CD4-positive, alpha-beta T cell treated with Interferon alpha-2 for 1 hour (primary cell): ENCODE results near the gene KCNJ12.
"Not testable (repeated sequence)": the region's sequence is repeated elsewhere in the genome, so short reads cannot be mapped to it uniquely, and the experiment has no call there.

Experiments used
- DNase-seq, 2 donors: peaks; one replicate each; pipeline ENCODE4 v3.0.0-alpha.2; 2020 to 2022

The KCNJ12 gene

DNA sequence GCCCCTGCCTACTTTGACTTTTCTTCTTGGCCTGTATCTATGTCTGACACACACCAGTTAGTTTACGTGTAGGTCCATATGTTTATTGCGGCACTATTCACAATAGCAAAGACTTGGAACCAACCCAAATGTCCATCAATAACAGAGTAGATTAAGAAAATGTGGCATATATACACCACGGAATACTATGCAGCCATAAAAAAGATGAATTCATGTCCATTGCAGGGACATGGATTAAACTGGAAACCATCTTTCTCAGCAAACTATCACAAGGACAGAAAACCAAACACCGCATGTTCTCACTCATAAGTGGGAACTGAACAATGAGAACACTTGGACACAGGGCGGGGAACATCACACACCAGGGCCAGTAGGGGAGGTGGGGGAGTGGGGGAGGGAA, 80.3 kb downstream of the KCNJ12 start:
- not testable (repeated sequence) for DNase-seq

DNA sequence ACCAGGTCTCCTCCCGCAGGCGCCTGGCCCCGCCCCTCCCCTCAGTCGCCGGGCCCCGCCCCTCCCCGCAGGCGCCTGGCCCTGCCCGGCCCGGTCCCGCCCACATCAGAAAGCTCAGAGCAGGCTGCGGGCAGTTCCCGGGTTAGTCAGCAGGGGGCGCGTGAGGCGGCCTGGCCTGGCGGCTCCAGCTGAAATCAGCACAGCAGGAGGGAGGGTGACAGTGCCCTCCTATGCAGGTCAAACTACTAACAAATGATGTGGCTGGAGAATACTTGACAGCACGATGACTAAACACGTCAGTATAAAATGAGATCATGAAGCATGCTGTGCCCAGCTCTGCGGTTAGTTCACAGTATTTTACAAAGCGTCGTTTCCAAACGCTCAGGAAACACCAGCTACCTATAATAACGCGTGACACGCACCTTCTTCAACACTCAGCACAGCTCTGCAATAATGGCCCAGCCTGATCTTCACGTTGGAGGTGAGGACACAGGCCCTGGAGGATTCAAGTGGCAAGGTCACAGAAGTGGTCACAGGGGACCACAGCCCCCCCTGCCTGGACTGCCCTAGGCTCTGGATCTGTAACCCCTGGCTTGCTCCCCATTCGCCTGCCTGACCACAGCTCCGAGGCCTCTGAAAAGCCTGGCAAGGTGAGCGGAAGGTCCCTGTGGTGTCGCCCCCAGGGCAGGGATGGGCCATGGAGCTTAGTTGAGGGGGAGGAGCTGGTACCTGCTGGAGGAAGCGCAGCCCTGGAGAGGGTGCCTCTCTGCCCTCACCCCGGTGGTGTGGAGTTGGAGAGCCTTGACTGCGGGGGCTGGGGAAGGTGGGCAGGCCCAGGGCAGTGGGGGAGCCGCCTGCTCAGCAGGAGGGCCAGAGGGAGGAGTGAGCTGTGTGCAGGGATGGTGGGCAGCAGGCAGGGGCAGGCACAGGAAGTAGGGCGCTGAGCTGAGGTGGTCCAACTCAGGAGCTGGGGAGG, 81.2 kb downstream of the KCNJ12 start:
- DNase-seq: peak; percentile 88 to 92

DNA sequence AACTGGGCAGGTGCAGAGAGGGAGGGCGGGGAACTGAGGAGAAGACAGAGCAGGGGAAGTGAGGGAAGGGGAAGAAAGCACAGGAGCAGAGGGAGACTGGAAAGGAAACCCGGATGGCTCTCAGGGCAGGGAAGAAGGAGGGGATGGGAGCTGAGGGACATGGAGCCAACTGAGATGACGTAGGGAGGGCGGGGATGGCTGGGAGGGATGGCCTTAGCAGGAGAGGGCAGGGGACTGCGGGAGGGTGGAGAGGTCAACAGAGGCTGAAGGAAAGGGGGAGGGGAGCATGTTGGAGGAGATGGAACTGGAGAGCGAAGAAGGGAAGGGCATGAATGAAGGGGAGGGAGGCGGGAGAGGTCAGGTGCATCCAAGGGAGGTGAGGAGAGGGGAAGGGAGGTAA, 81.9 kb downstream of the KCNJ12 start:
- DNase-seq: no peak

DNA sequence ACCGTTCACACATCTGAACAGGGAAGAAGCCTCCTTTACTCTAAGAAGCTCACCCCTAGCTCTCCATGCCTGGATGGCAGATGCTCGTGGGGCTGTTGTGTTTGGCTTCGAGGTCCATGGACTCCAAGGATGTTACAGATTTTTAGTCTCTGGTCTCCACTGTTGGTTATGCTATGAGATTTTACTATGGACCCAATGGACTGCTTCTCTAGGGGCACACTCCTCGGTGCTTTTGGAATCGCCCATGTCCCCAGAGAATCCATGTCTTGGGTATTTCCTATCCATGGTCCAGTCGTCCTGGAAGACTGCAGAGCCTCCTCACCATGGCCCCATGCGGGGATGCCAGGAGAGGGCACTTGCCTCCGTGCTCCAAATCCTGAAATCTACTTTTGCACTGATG, 83.4 kb downstream of the KCNJ12 start:
- no peak for DNase-seq

DNA sequence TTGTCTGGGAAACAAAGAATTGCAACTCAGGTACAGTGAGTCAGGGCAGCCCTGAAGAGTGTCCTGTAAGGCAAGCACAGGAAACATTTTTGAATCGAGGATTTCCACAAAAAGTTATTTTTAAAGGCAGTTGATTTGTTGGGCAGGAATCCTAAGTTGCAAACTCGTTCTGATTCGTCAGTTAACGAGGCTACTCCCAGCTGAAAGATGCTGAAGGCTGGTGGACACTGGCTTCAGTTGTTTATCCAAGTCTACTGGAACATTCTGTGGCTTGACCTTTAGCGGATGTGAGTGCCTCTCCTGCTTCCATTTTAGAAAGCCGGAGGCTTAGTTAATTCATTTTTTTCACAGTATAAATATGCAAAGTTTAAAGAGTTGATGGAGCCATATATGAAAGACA, 84.2 kb downstream of the KCNJ12 start:
- no peak for DNase-seq

DNA sequence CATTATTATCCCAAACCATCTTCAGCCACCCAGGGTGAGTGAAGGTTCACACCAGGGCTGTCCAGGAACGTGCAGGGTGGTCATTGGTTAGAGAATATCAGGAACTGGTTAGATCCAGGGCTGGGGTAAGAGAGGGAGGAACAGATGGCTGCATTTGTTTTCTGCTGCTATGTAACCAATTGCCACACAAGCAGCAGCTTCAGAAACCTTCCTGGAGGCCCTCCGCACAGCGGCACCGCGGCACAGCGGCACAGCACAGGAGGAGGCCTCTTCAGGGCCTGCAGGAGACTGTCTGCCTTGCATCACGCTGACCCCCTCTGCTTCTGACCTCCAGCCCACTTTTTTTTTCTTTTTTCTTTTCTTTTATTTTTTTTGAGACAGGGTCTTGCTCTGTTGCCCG, 86.1 kb downstream of the KCNJ12 start:
- no peak for DNase-seq

DNA sequence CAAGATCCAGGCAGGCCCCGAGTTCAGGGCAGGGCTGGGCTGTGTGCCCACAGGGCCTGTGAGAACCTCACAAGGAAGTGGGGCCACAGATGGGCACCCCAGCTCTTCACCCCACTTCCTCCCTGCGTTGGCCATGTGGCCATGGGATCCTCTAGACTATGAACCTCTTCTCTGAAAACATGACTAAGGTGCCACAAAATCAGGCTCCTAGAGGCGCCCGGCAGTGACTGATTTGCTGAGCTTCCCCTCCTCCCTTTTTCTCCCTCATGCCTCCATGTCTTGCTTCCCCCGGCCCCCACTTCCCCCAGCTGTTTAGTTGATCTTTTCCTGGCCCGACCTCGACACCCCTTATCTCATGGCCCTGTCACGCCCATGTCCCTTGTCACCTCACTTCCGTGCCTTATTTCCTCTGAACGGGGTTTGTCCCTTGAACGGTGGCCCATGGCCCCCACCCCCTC, 87.1 kb downstream of the KCNJ12 start:
- peak in 1 of 2 donors; percentile 11 for DNase-seq

DNA sequence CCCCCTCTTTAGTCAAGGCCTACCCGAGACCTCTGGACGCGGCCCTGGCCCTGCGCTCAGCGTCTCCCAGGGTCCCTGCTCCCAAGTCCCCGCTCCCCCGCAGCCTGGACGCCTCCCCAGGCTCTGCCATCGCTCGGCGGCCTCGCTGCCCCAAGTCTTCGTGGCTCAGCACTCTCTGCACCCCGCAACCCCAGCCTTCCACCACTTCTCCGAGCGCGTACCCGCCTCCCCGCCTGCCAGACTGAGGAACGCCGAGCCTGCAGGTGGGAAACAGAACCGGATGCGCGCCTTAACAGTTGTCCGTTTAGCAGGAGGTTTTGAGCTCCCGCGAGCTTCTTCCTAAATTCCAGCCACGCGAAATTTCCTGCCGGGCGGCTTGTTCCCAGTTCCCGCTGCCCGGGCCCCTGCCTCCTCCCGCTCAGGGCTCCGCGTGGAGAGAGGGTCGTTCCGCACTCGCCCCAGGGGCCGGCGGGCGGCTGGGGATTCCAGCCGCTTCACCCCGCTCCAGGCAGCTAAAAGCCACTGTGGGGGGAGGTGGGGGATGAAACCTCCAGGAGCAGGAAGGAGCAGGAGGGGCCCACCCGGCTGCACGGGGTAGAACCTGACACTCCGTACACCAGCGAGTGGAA, 87.7 kb downstream of the KCNJ12 start:
- no peak for DNase-seq

DNA sequence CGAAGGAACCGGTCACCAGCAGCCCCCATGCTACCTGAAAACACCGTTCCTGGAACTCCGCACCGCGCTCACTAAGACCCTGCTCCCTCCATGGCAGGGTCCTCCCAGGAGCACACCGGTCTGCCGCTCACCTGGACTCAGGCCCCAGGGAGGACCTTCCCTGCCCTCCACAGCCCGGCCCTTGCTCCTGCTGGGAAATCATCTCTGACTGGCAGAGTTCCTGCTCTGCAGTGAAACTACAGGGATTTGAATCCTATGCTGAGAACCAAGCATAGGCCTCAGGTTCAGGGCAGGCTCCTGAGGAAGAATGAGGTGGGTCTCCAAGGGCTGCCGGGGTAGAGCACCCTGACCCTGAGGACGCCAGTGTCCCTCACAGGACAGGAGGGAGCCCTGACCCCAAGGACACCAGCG, 88.5 kb downstream of the KCNJ12 start:
- no peak for DNase-seq

DNA sequence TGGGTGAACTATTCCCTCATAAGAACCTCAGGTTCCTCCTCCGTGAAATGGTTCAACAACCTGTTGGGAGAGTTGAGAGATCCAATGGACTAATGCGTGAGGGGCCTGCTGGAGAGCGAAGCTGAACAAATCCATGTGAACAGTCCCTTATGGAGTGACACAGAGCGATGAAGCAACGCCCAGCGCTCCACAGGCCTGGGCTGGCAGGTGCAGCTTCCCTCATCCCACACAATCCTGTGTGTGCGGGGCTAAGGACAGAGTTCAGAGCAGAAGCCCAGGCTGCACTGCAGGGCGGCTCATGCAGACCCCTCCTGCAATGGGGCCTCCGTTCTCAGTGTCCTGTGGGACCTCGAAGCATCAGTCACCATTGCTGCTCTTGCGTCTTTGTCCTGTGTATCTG, 90.4 kb downstream of the KCNJ12 start:
- no peak for DNase-seq

DNA sequence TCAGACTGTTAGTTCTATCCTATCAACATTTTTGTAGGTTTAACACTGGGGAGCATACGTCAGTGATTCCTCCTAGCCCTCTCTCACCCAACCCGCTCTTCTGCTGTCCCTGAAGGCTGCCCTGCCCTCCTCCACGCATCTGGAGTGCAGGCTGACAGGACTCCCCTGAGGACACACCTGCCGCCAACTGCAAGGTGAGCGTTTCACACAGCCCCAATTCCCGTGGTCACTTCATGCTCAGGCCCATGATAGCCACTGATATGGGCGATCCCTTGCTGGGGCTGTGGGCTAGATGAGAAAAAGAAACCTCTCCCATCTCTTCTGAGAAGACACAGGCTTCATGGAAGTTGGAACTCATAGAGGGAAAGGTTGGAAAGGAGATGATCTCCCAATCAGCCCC, 91.0 kb downstream of the KCNJ12 start:
- no peak for DNase-seq

DNA sequence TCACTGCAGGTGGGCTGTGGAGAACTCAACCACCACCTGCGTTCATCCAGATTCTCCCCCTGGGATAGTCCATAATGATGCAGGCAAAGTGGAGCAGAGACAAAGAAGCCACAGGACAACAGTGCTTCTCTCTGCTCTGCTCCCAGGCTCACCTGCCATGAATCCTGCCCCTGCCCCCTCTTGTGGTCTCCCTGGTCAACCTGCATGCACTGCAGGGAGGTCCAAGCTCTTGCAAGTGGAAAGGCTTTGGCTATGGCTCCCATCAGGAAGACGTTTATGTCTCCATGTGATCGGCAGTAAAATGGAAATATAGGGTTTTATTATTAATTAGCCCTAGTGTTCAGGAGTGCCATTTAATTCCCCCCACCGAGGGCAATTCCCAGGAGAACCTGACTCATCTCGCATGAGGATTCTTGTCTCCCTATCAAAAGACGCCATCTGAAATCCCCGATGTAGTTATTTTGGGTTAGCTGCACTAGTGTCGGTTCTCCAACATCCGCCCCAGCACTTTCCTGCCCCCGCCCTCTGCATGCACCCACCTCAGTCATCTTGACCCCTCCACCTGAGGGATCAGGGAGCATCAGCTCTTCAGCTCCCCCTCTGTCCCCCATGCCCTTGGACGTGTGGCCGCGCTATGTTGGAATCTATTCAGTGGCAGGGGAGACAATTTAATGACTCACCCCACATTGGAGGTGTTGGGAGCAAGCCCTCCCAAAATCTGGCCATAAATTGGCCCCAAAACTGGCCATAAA, 91.8 kb downstream of the KCNJ12 start:
- no peak for DNase-seq
